Amygdala (tissue), 56 donors: ENCODE results near the gene SESN3.
"Not testable (repeated sequence)": the region's sequence is repeated elsewhere in the genome, so short reads cannot be mapped to it uniquely, and the experiment has no call there.

Experiments
- DNase-seq, 56 donors: peaks; one replicate each; lab custom pipeline; 2025; lab: John Stamatoyannopoulos, UW

The SESN3 gene

GRCh38 chr11:95228081-95228749 lies 2.8 kb downstream of the SESN3 start:
- no peak for DNase-seq

GRCh38 chr11:95227060-95227459 lies 3.9 kb downstream of the SESN3 start:
- DNase-seq, result not testable (repeated sequence)

GRCh38 chr11:95222817-95223216 lies 8.2 kb downstream of the SESN3 start:
- DNase-seq, result no peak

GRCh38 chr11:95219599-95219998 lies 11.4 kb downstream of the SESN3 start:
- no peak for DNase-seq

GRCh38 chr11:95218149-95218548 lies 12.9 kb downstream of the SESN3 start:
- DNase-seq, result no peak

GRCh38 chr11:95212609-95213008 lies 18.4 kb downstream of the SESN3 start:
- DNase-seq, result no peak

- not testable (repeated sequence) for DNase-seq
Measured at GRCh38 chr11:95209535-95209934, 21.5 kb downstream of the SESN3 start.

GRCh38 chr11:95200781-95201457 lies 30.1 kb downstream of the SESN3 start:
- no peak for DNase-seq

- no peak for DNase-seq
Measured at GRCh38 chr11:95195831-95196230, 35.2 kb downstream of the SESN3 start.

- no peak for DNase-seq
Measured at GRCh38 chr11:95193541-95193940, 37.5 kb downstream of the SESN3 start.

- DNase-seq, result no peak
Measured at GRCh38 chr11:95192717-95193116, 38.3 kb downstream of the SESN3 start.

GRCh38 chr11:95187723-95188122 lies 43.3 kb downstream of the SESN3 start:
- no peak for DNase-seq

GRCh38 chr11:95182397-95182796 lies 48.6 kb downstream of the SESN3 start:
- no peak for DNase-seq

- no peak for DNase-seq
Measured at GRCh38 chr11:95175818-95176380, 55.1 kb downstream of the SESN3 start.

- no peak for DNase-seq
Measured at GRCh38 chr11:95170294-95170693, 60.7 kb downstream of the SESN3 start.

GRCh38 chr11:95166781-95167180 lies 64.2 kb downstream of the SESN3 start:
- no peak for DNase-seq

GRCh38 chr11:95165638-95166037 lies 65.4 kb downstream of the SESN3 start:
- DNase-seq, result no peak

GRCh38 chr11:95163106-95163505 lies 67.9 kb downstream of the SESN3 start:
- no peak for DNase-seq

- DNase-seq, result no peak
Measured at GRCh38 chr11:95161248-95161647, 69.8 kb downstream of the SESN3 start.

GRCh38 chr11:95157824-95158223 lies 73.2 kb downstream of the SESN3 start:
- DNase-seq, result no peak

- peak in 2 of 56 donors; percentile 3 to 13 for DNase-seq
Measured at GRCh38 chr11:95156916-95157541, 74.0 kb downstream of the SESN3 start.
